Keratinocyte (primary cell): ENCODE measurements around the gene TBC1D2. TPM values are rescaled to one million over a fixed set of nuclear protein-coding genes. Genes with fewer than 3 reads are reported as not detected.

ENCODE experiments used
- DNase-seq: peaks from one replicate; pipeline ENCODE4 v3.0.0-alpha.2; 2011; ENCODE audit warnings: low read depth, missing footprints, low spot score
- FAIRE-seq: peaks from 2 replicates; lab custom pipeline; 2011; peaks lifted over from hg19 to GRCh38; lab: Jason Lieb, UNC
- H2AFZ ChIP-seq: 2 replicates; pipeline ENCODE4 v1.6.0; 2012; ENCODE audit warnings: low read length, control low read depth, inconsistent platforms; ENCODE audit not compliant: control insufficient read depth
- H3K27ac ChIP-seq: 2 replicates; pipeline ENCODE4 v1.5.1; 2011; ENCODE audit warnings: low read length; ENCODE audit not compliant: control insufficient read depth, insufficient read depth
- H3K27me3 ChIP-seq: 3 replicates; pipeline ENCODE4 v1.6.0; 2011; ENCODE audit warnings: low read length; ENCODE audit not compliant: control insufficient read depth, insufficient read depth; ENCODE audit errors: extremely low read depth
- H3K36me3 ChIP-seq, 2 experiments: 2 replicates in 1 of 2; 3 replicates in 1 of 2; pipeline ENCODE4 v1.5.1; 2011; ENCODE audit warnings: low read length in 2 of 2, mild to moderate bottlenecking in 1 of 2; ENCODE audit not compliant: control insufficient read depth in 2 of 2, insufficient read depth in 2 of 2; ENCODE audit errors: extremely low read depth in 1 of 2
- H3K4me1 ChIP-seq: 3 replicates; pipeline ENCODE4 v1.5.1; 2011; ENCODE audit warnings: low read length; ENCODE audit not compliant: control insufficient read depth, insufficient read depth; ENCODE audit errors: extremely low read depth
- H3K4me2 ChIP-seq: 3 replicates; pipeline ENCODE4 v1.6.0; 2011; ENCODE audit warnings: low read depth, low read length; ENCODE audit not compliant: control insufficient read depth, insufficient read depth; ENCODE audit errors: extremely low read depth
- H3K4me3 ChIP-seq, 3 experiments: fragments of 200-600 bp in 1 of 3; sonication (generic) in 1 of 3; 2 replicates in 2 of 3; 3 replicates in 1 of 3; pipeline ENCODE4 v1.5.1; 2011 to 2016; ENCODE audit warnings: low read length in 3 of 3, mild to moderate bottlenecking in 3 of 3, control low read depth in 2 of 3, inconsistent platforms in 1 of 3, low read depth in 1 of 3, mixed read lengths in 1 of 3, mixed run types in 1 of 3, moderate library complexity in 1 of 3; ENCODE audit not compliant: control insufficient read depth in 2 of 3, insufficient read depth in 2 of 3; ENCODE audit errors: extremely low read depth in 1 of 3
- H3K79me2 ChIP-seq: 2 replicates; pipeline ENCODE4 v1.6.0; 2012; ENCODE audit warnings: low read length; ENCODE audit not compliant: control insufficient read depth, insufficient read depth
- H3K9ac ChIP-seq: 3 replicates; pipeline ENCODE4 v1.6.0; 2011; ENCODE audit warnings: low read length; ENCODE audit not compliant: control insufficient read depth, insufficient read depth; ENCODE audit errors: extremely low read depth
- H3K9me1 ChIP-seq: 3 replicates; pipeline ENCODE4 v1.6.0; 2011; ENCODE audit warnings: low read length; ENCODE audit not compliant: control insufficient read depth, insufficient read depth; ENCODE audit errors: extremely low read depth
- H3K9me3 ChIP-seq: 2 replicates; pipeline ENCODE4 v1.5.1; 2012; ENCODE audit warnings: low read depth, low read length; ENCODE audit not compliant: control insufficient read depth
- H4K20me1 ChIP-seq: 3 replicates; pipeline ENCODE4 v1.6.0; 2011; ENCODE audit warnings: low read length; ENCODE audit not compliant: control insufficient read depth, insufficient read depth; ENCODE audit errors: extremely low read depth
- EZH2 ChIP-seq: IDR thresholded peaks from one replicate; pipeline ENCODE4 v1.6.1; 2012; ENCODE audit warnings: inconsistent platforms, mild to moderate bottlenecking, low read length, moderate library complexity
- dilution Hi-C: fragments of 300-500 bp; cut with MboI; formaldehyde crosslinking; loops from one replicate; pipeline ENCODE4 v1.7.0; 2020; ENCODE audit warnings: low sequenced_read_pairs; ENCODE audit not compliant: extremely low pct_ligation_motif_present
- polyA plus RNA-seq, 5 experiments: library from polyadenylated mRNA; depleted of rRNA in 3 of 5; stranded (reverse) in 3 of 5; stranded (forward) in 1 of 5; unstranded in 1 of 5; fragments of >200 nt; gene quantifications; 1 replicate in 1 of 5; 2 replicates in 3 of 5; 3 replicates in 1 of 5; pipeline versions ENCODE4 v1.2.1 to v1.2.3, GENCODE V29; 2011 to 2012; ENCODE audit warnings: missing spikeins in 2 of 5, low read depth in 1 of 5, low replicate concordance in 1 of 5
- TF ChIP-seq, protein P1 (sequence below), 3 experiments: IDR thresholded peaks in 1 of 3; conservative IDR thresholded peaks in 1 of 3; optimal IDR thresholded peaks in 1 of 3; 2 replicates in 2 of 3; 3 replicates in 1 of 3; pipeline versions ENCODE3 to v1.5.1; 2011; ENCODE audit warnings: low read length in 3 of 3, mild to moderate bottlenecking in 3 of 3, moderate library complexity in 2 of 3, control low read depth in 1 of 3, inconsistent platforms in 1 of 3; ENCODE audit not compliant: insufficient read depth in 2 of 3; ENCODE audit errors: extremely low read depth in 1 of 3

TBC1D2 gene
- polyA plus RNA-seq, 1 donor (not counting 4 experiments of a cell fraction or from before 2014, with no cell fraction given): 59.2 TPM

DNA sequence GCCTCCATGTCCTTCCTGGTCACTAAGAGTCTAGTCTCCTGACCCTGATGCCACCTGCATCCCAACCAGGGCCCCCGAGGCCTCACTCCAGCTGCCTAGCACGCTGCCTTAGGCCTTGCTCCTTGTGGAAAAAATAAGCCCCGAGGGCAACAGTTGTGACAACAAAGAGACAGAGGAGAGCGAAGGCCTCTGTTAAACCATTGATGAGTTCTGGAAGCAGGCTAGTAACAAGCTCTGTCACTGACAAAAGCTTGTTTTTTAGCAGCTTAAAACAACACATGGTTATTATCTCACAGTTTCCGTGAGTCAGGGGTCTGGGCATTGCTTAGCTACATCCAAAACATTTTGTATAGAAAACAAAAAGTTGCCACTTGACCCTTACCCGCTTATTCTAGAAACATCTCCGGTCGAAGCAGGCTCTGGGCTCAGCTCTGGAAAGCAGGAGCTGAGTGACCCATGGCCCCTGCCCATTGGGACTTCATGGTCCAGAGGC lies 48.2 kb upstream of the TBC1D2 start:
- Histone ChIP-seq H3K9me3 (no peaks in the 10 kb centered on the region), H2AFZ (no peak overlapping the region), H3K4me3 (no peak overlapping the region), H3K27ac (no peak overlapping the region), H3K79me2 (no peaks in the 10 kb centered on the region), H4K20me1 (no peaks in the 10 kb centered on the region), H3K9ac (no peak overlapping the region), H3K27me3 (no peaks in the 10 kb centered on the region), H3K9me1 (no peaks in the 10 kb centered on the region), H3K4me2 (no peak overlapping the region), H3K4me1 (peaks cover 10% of the 10 kb centered on the region), H3K36me3 (no peaks in the 10 kb centered on the region)
- TF ChIP-seq, protein P1, sequence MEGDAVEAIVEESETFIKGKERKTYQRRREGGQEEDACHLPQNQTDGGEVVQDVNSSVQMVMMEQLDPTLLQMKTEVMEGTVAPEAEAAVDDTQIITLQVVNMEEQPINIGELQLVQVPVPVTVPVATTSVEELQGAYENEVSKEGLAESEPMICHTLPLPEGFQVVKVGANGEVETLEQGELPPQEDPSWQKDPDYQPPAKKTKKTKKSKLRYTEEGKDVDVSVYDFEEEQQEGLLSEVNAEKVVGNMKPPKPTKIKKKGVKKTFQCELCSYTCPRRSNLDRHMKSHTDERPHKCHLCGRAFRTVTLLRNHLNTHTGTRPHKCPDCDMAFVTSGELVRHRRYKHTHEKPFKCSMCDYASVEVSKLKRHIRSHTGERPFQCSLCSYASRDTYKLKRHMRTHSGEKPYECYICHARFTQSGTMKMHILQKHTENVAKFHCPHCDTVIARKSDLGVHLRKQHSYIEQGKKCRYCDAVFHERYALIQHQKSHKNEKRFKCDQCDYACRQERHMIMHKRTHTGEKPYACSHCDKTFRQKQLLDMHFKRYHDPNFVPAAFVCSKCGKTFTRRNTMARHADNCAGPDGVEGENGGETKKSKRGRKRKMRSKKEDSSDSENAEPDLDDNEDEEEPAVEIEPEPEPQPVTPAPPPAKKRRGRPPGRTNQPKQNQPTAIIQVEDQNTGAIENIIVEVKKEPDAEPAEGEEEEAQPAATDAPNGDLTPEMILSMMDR (optimal IDR thresholded peaks at IDR 0.05 in 1 of 3, IDR thresholded peaks at IDR 0.05 in 1 of 3, conservative IDR thresholded peaks at IDR 0.05 in 1 of 3; ENCODE audit: extremely low read depth in 1 of 3, insufficient read depth in 2 of 3, low read length in 3 of 3): no peak
- no peak for TF ChIP-seq EZH2
- dilution Hi-C loops: no loop called here
- no peak for FAIRE-seq
- DNase-seq: no peak

DNA sequence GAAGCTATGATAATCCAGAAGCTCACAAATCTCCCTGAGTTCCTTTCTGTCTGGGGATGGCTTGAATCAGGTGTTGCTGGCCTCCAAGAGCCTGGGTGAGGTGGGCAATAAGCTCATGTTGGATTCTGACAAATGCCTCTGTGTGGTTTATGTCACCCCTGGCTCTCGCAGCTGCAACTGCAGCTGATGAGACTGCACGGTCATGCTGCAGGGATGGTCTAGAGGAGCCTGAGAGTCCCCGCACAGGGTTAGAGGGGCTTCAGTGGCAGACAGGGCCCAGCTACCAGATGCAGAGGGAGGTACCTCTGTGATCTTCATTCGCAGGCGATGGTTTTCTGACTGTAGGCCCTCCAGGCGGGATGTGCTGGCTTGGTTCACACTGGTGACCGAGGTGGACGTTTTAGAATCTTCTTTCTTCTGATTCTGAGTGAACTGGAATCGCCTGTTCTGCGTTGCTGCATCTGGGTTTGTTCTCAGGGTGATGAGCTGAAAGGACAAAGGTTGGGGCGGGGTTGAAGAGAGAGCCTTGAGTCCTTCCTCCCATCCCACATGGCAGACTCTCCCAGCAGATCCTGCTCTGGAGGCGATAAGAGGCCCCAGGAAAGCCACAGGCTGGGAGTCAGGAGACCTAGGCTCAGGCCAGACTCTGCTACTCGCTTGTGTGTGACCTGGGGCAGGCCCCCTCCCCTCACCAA lies 47.6 kb upstream of the TBC1D2 start:
- TF ChIP-seq, protein P1 (optimal IDR thresholded peaks at IDR 0.05 in 1 of 3, IDR thresholded peaks at IDR 0.05 in 1 of 3, conservative IDR thresholded peaks at IDR 0.05 in 1 of 3; ENCODE audit: extremely low read depth in 1 of 3, insufficient read depth in 2 of 3, low read length in 3 of 3): no peak
- TF ChIP-seq EZH2: no peak
- H2AFZ ChIP-seq: no peak overlapping the region
- dilution Hi-C loops: no loop called here
- DNase-seq: no peak
- peaks cover 10% of the 10 kb centered on the region for H3K4me1 ChIP-seq
- H3K79me2 ChIP-seq: no peaks in the 10 kb centered on the region
- no peaks in the 10 kb centered on the region for H3K27me3 ChIP-seq
- no peaks in the 10 kb centered on the region for H3K9me1 ChIP-seq
- H3K4me2 ChIP-seq: no peak overlapping the region
- H4K20me1 ChIP-seq: no peaks in the 10 kb centered on the region
- no peak for FAIRE-seq
- no peak overlapping the region for H3K4me3 ChIP-seq
- no peak overlapping the region for H3K9ac ChIP-seq
- no peaks in the 10 kb centered on the region for H3K36me3 ChIP-seq
- H3K27ac ChIP-seq: no peak overlapping the region
- H3K9me3 ChIP-seq: no peaks in the 10 kb centered on the region
